PC-3 (cell line): ENCODE measurements around the gene SULF2. TPM values are rescaled to one million over a fixed set of nuclear protein-coding genes. Genes with fewer than 3 reads are reported as not detected.

Experiments used
- ATAC-seq: fragments of 200-7000 bp; cut with Tn5 transposase; 2 replicates; pipeline ENCODE4 v1.9.1; 2020; ENCODE audit warnings: mild to moderate bottlenecking, moderate library complexity
- BruUV-seq: library from RNA; stranded (reverse); fragments of 400-500 nt; replicated peaks from 2 replicates; lab custom pipeline; 2021; lab: Mats Ljungman, UMichigan
- CTCF ChIA-PET: fragments of 300-600 bp; sonication (Branson Sonifier 250); formaldehyde crosslinking; loops from one replicate; lab custom pipeline; 2022; ENCODE audit warnings: antibody characterized with exemption; lab: Charles Lee
- POLR2A ChIA-PET: fragments of 300-600 bp; sonication (Branson Sonifier 250); formaldehyde crosslinking; loops from one replicate; lab custom pipeline; 2022; ENCODE audit warnings: antibody characterized with exemption; ENCODE audit not compliant: unreplicated experiment; lab: Charles Lee
- DNase-seq: peaks from one replicate; pipeline ENCODE4 v3.0.0-alpha.2; 2015
- H2AFZ ChIP-seq: fragments of 300-600 bp; sonication (generic); 2 replicates; pipeline ENCODE4 v1.6.0; 2016; ENCODE audit warnings: antibody characterized with exemption, low read length
- H3F3A ChIP-seq: fragments of 300-600 bp; sonication (generic); one replicate; pipeline ENCODE4 v1.6.0; 2017; ENCODE audit warnings: antibody characterized with exemption, low read length, control low read depth, mild to moderate bottlenecking; ENCODE audit not compliant: unreplicated experiment
- H3K27ac ChIP-seq: fragments of 300-600 bp; sonication (generic); 2 replicates; pipeline ENCODE4 v1.5.1; 2016; ENCODE audit warnings: mild to moderate bottlenecking, low read length
- H3K27me3 ChIP-seq: fragments of 300-600 bp; sonication (generic); 2 replicates; pipeline ENCODE4 v1.6.1; 2016; ENCODE audit warnings: low read length, mixed read lengths
- H3K36me3 ChIP-seq: fragments of 300-600 bp; sonication (generic); 2 replicates; pipeline ENCODE4 v1.6.1; 2016; ENCODE audit warnings: low read depth, mixed run types, low read length, mixed read lengths
- H3K4me1 ChIP-seq: fragments of 300-600 bp; sonication (generic); 2 replicates; pipeline ENCODE4 v1.5.1; 2016; ENCODE audit warnings: low read length; ENCODE audit not compliant: insufficient read depth
- H3K4me2 ChIP-seq: fragments of 300-600 bp; sonication (generic); 2 replicates; pipeline ENCODE4 v1.6.0; 2016; ENCODE audit warnings: low read length
- H3K4me3 ChIP-seq: fragments of 300-600 bp; sonication (generic); 2 replicates; pipeline ENCODE4 v1.5.1; 2016; ENCODE audit warnings: mild to moderate bottlenecking, low read length, mixed read lengths
- H3K79me2 ChIP-seq: fragments of 300-600 bp; sonication (generic); 2 replicates; pipeline ENCODE4 v1.6.1; 2017; ENCODE audit warnings: low read length, mixed read lengths
- H3K9ac ChIP-seq: fragments of 300-600 bp; sonication (generic); 2 replicates; pipeline ENCODE4 v1.6.0; 2016; ENCODE audit warnings: mild to moderate bottlenecking, low read length
- H3K9me2 ChIP-seq: fragments of 300-600 bp; sonication (generic); replicated peaks from 2 replicates; pipeline ENCODE4 v1.6.1; 2016; ENCODE audit warnings: mixed run types, low read length, mixed read lengths
- H3K9me3 ChIP-seq: fragments of 300-600 bp; sonication (generic); 2 replicates; pipeline ENCODE4 v1.6.1; 2016; ENCODE audit warnings: low read length, mixed read lengths
- H4K20me1 ChIP-seq: fragments of 300-600 bp; sonication (generic); 2 replicates; pipeline ENCODE4 v1.6.1; 2016; ENCODE audit warnings: low read length, mixed read lengths
- CTCF ChIP-seq: fragments of 300-600 bp; sonication (generic); conservative IDR thresholded peaks from 2 replicates; pipeline ENCODE4 v1.5.1; 2017; ENCODE audit warnings: antibody characterized with exemption, low read depth, mild to moderate bottlenecking, low read length
- EZH2 ChIP-seq: fragments of 300-600 bp; sonication (generic); IDR thresholded peaks from one replicate; pipeline ENCODE4 v1.6.1; 2017; ENCODE audit warnings: antibody characterized with exemption, mild to moderate bottlenecking, low read length; ENCODE audit not compliant: unreplicated experiment
- EZH2phosphoT487 ChIP-seq: fragments of 300-600 bp; sonication (generic); IDR thresholded peaks from 2 replicates; pipeline ENCODE4 v1.6.1; 2018; ENCODE audit warnings: mild to moderate bottlenecking, antibody characterized with exemption, low read length, borderline replicate concordance
- intact Hi-C: fragments of 100-400 bp; cut with micrococcal nuclease; formaldehyde crosslinking; loops from 2 replicates; pipeline ENCODE4 v1.9.0; 2023
- total RNA-seq: library from RNA; depleted of rRNA; stranded (reverse); fragments of >200 nt; gene quantifications from 2 replicates; pipeline ENCODE4 v1.2.3, GENCODE V29; 2014

SULF2 gene
- total RNA-seq, 1 experiment from 2014 or later = 340 TPM

- intact Hi-C loops = loop anchor here (5.0 kb wide), 1 partner anchor 622 kb away; no protein-coding TSS in a partner anchor
These were observed 109.8 kb downstream of the SULF2 start for GRCh38 chr20:47675190-47676142.

GRCh38 chr20:47674686-47675085, 110.6 kb downstream of the SULF2 start:
- BruUV-seq = no TSS peak
- Histone ChIP-seq H3K4me1 (no peaks in the 10 kb centered on the region), H3K27ac (no peak overlapping the region), H3K4me3 (no peak overlapping the region), H3K9ac (no peak overlapping the region), H3K36me3 (peaks cover 40% of the 10 kb centered on the region), H3K4me2 (no peak overlapping the region), H3F3A (no peaks in the 10 kb centered on the region), H4K20me1 (no peaks in the 10 kb centered on the region), H3K27me3 (no peaks in the 10 kb centered on the region), H3K79me2 (no peaks in the 10 kb centered on the region), H2AFZ (no peak overlapping the region), H3K9me3 (no peaks in the 10 kb centered on the region), H3K9me2 (no peaks in the 10 kb centered on the region)
- DNase-seq = no peak
- intact Hi-C loops = loop anchor here (5.0 kb wide), 1 partner anchor 623 kb away; no protein-coding TSS in a partner anchor
- no peak for ATAC-seq
- CTCF ChIA-PET = no interaction called here
- POLR2A ChIA-PET = interaction anchor here (0.5 kb wide), 1 partner anchor 1168 kb away, joined by 4 read pairs; no protein-coding TSS in a partner anchor
- TF ChIP-seq EZH2 (no peak), EZH2phosphoT487 (no peak), CTCF (no peak)

More at GRCh38 chr20:47675190-47676142, 109.8 kb downstream of the SULF2 start:
- H3K36me3 ChIP-seq = peaks cover 40% of the 10 kb centered on the region
- no peak overlapping the region for H3K27ac ChIP-seq
- H3K9me3 ChIP-seq = no peaks in the 10 kb centered on the region
- H3K79me2 ChIP-seq = no peaks in the 10 kb centered on the region
- DNase-seq (no peak), ATAC-seq (no peak)
- TF ChIP-seq CTCF = no peak
- H3K4me3 ChIP-seq = no peak overlapping the region
- CTCF ChIA-PET = no interaction called here
- no peaks in the 10 kb centered on the region for H4K20me1 ChIP-seq
- H3K4me1 ChIP-seq = no peaks in the 10 kb centered on the region
- H3F3A ChIP-seq = no peaks in the 10 kb centered on the region
- no peak overlapping the region for H3K9ac ChIP-seq
- no peaks in the 10 kb centered on the region for H3K9me2 ChIP-seq
- POLR2A ChIA-PET = interaction anchor here (0.5 kb wide), 1 partner anchor 1169 kb away, joined by 4 read pairs; no protein-coding TSS in a partner anchor
- H3K4me2 ChIP-seq = no peak overlapping the region
- no peak overlapping the region for H2AFZ ChIP-seq
- BruUV-seq = no TSS peak
- no peaks in the 10 kb centered on the region for H3K27me3 ChIP-seq

GRCh38 chr20:47674145-47674544, 111.1 kb downstream of the SULF2 start:
- no TSS peak for BruUV-seq
- TF ChIP-seq CTCF (no peak), EZH2 (no peak), EZH2phosphoT487 (no peak)
- CTCF ChIA-PET = no interaction called here
- H2AFZ ChIP-seq = no peak overlapping the region
- no peaks in the 10 kb centered on the region for H3K79me2 ChIP-seq
- no peak overlapping the region for H3K27ac ChIP-seq
- no peaks in the 10 kb centered on the region for H3K9me3 ChIP-seq
- H3K27me3 ChIP-seq = no peaks in the 10 kb centered on the region
- no peaks in the 10 kb centered on the region for H4K20me1 ChIP-seq
- H3K9ac ChIP-seq = no peak overlapping the region
- no peak overlapping the region for H3K4me2 ChIP-seq
- H3K9me2 ChIP-seq = no peaks in the 10 kb centered on the region
- ATAC-seq = no peak
- no peaks in the 10 kb centered on the region for H3F3A ChIP-seq
- DNase-seq = no peak
- no peak overlapping the region for H3K4me3 ChIP-seq
- peaks cover 42% of the 10 kb centered on the region for H3K36me3 ChIP-seq
- intact Hi-C loops = no loop called here
- no peaks in the 10 kb centered on the region for H3K4me1 ChIP-seq
- POLR2A ChIA-PET = no interaction called here
